ENCODE results near the gene CLDN19.

The CLDN19 gene

GRCh38 chr1:42741706-42742105 lies 1.7 kb upstream of the CLDN19 start:
- no peak for TF ChIP-seq CTCF (IDR thresholded peaks at IDR 0.05; ENCODE audit: poor library complexity, severe bottlenecking)
- no peaks in the 10 kb centered on the region for H3K9me3 ChIP-seq (ENCODE audit: severe bottlenecking)
- no peak overlapping the region for H3K4me3 ChIP-seq (ENCODE audit: severe bottlenecking)
- ATAC-seq (ENCODE audit: low read depth) (no peak), DNase-seq (ENCODE audit: low spot score) (no peak)
- H3K27ac ChIP-seq (ENCODE audit: poor library complexity, severe bottlenecking), result no peak overlapping the region
- H3K36me3 ChIP-seq (ENCODE audit: low read depth), result no peaks in the 10 kb centered on the region
- peaks cover 12% of the 10 kb centered on the region for H3K4me1 ChIP-seq (ENCODE audit: insufficient read depth, poor library complexity, severe bottlenecking)
- no peaks in the 10 kb centered on the region for H3K27me3 ChIP-seq (ENCODE audit: insufficient read depth, poor library complexity, severe bottlenecking)

GRCh38 chr1:42740851-42741580 lies 980 bp upstream of the CLDN19 start:
- Histone ChIP-seq H3K27ac (ENCODE audit: poor library complexity, severe bottlenecking) (no peak overlapping the region), H3K9me3 (ENCODE audit: severe bottlenecking) (no peaks in the 10 kb centered on the region), H3K4me3 (ENCODE audit: severe bottlenecking) (no peak overlapping the region), H3K36me3 (ENCODE audit: low read depth) (no peaks in the 10 kb centered on the region), H3K27me3 (ENCODE audit: insufficient read depth, poor library complexity, severe bottlenecking) (no peaks in the 10 kb centered on the region), H3K4me1 (ENCODE audit: insufficient read depth, poor library complexity, severe bottlenecking) (peaks cover 12% of the 10 kb centered on the region)
- DNase-seq (ENCODE audit: low spot score) (no peak), ATAC-seq (ENCODE audit: low read depth) (no peak)
- TF ChIP-seq CTCF (IDR thresholded peaks at IDR 0.05; ENCODE audit: poor library complexity, severe bottlenecking), result no peak

- Histone ChIP-seq H3K9me3 (ENCODE audit: severe bottlenecking) (no peaks in the 10 kb centered on the region), H3K4me3 (ENCODE audit: severe bottlenecking) (no peak overlapping the region), H3K27ac (ENCODE audit: poor library complexity, severe bottlenecking) (no peak overlapping the region), H3K4me1 (ENCODE audit: insufficient read depth, poor library complexity, severe bottlenecking) (peaks cover 12% of the 10 kb centered on the region), H3K27me3 (ENCODE audit: insufficient read depth, poor library complexity, severe bottlenecking) (no peaks in the 10 kb centered on the region), H3K36me3 (ENCODE audit: low read depth) (no peaks in the 10 kb centered on the region)
- DNase-seq (ENCODE audit: low spot score), result no peak
- no peak for ATAC-seq (ENCODE audit: low read depth)
- no peak for TF ChIP-seq CTCF (IDR thresholded peaks at IDR 0.05; ENCODE audit: poor library complexity, severe bottlenecking)
Observed at GRCh38 chr1:42738678-42739226, 1.3 kb downstream of the CLDN19 start.

GRCh38 chr1:42737986-42738677 lies 1.9 kb downstream of the CLDN19 start:
- ATAC-seq (ENCODE audit: low read depth), result no peak
- TF ChIP-seq CTCF (IDR thresholded peaks at IDR 0.05; ENCODE audit: poor library complexity, severe bottlenecking), result no peak
- H3K4me1 ChIP-seq (ENCODE audit: insufficient read depth, poor library complexity, severe bottlenecking), result peaks cover 7% of the 10 kb centered on the region
- no peaks in the 10 kb centered on the region for H3K27me3 ChIP-seq (ENCODE audit: insufficient read depth, poor library complexity, severe bottlenecking)
- DNase-seq (ENCODE audit: low spot score), result no peak
- no peak overlapping the region for H3K4me3 ChIP-seq (ENCODE audit: severe bottlenecking)
- H3K27ac ChIP-seq (ENCODE audit: poor library complexity, severe bottlenecking), result no peak overlapping the region
- no peaks in the 10 kb centered on the region for H3K36me3 ChIP-seq (ENCODE audit: low read depth)
- H3K9me3 ChIP-seq (ENCODE audit: severe bottlenecking), result no peaks in the 10 kb centered on the region
